SK-N-MC (cell line): ENCODE data around the gene SLC24A2.

Experiments
- EZH2 ChIP-seq: fragments of 200-600 bp; sonication (generic); IDR thresholded peaks from one replicate; pipeline ENCODE4 v1.6.1; 2017; ENCODE audit warnings: antibody characterized with exemption
- FOXP2 ChIP-seq: optimal IDR thresholded peaks from 2 replicates; pipeline ENCODE3; 2011; ENCODE audit warnings: mild to moderate bottlenecking, moderate library complexity; ENCODE audit not compliant: insufficient read depth; ENCODE audit errors: extremely low read length, control extremely low read depth
- POLR2AphosphoS5 ChIP-seq: IDR thresholded peaks from 2 replicates; pipeline ENCODE4 v1.6.1; 2012; ENCODE audit warnings: mild to moderate bottlenecking, low read depth, low read length, borderline replicate concordance

GRCh38 chr9:19787672-19788071, 1.2 kb downstream of the SLC24A2 start:
- TF ChIP-seq FOXP2 = no peak
- TF ChIP-seq POLR2AphosphoS5 = no peak
- TF ChIP-seq EZH2 = no peak
